GM23248 (cell line): ENCODE data around the gene SLC9A9. TPM values are rescaled to one million over a fixed set of nuclear protein-coding genes. Genes with fewer than 3 reads are reported as not detected.
A peak's percentile ranks its signal among the peaks of the same experiment; 100 is the strongest.

Experiments
- DNase-seq: peaks from one replicate; pipeline ENCODE4 v3.0.0-alpha.2; 2015
- H2AFZ ChIP-seq: fragments of 200-600 bp; sonication (generic); 2 replicates; pipeline ENCODE4 v1.6.1; 2016; ENCODE audit warnings: antibody characterized with exemption
- H3F3A ChIP-seq: fragments of 200-600 bp; sonication (generic); 2 replicates; pipeline ENCODE4 v1.6.1; 2016; ENCODE audit warnings: mild to moderate bottlenecking, antibody characterized with exemption, mixed run types; ENCODE audit not compliant: insufficient read depth
- H3K27ac ChIP-seq: fragments of 200-600 bp; sonication (generic); 2 replicates; pipeline ENCODE4 v1.5.1; 2016; ENCODE audit warnings: mild to moderate bottlenecking
- H3K27me3 ChIP-seq: fragments of 200-600 bp; sonication (generic); replicated peaks from 2 replicates; pipeline ENCODE4 v1.6.1; 2016; ENCODE audit warnings: mild to moderate bottlenecking; ENCODE audit not compliant: insufficient read depth
- H3K36me3 ChIP-seq: fragments of 200-600 bp; sonication (generic); 2 replicates; pipeline ENCODE4 v1.6.1; 2016; ENCODE audit warnings: low read depth, mild to moderate bottlenecking
- H3K4me1 ChIP-seq: fragments of 200-600 bp; sonication (generic); 2 replicates; pipeline ENCODE4 v1.6.1; 2016; ENCODE audit warnings: mild to moderate bottlenecking; ENCODE audit not compliant: insufficient read depth
- H3K4me2 ChIP-seq: fragments of 200-600 bp; sonication (generic); one replicate; pipeline ENCODE4 v1.6.1; 2016; ENCODE audit warnings: mild to moderate bottlenecking; ENCODE audit not compliant: unreplicated experiment
- H3K4me3 ChIP-seq: fragments of 200-600 bp; sonication (generic); 2 replicates; pipeline ENCODE4 v1.5.1; 2016; ENCODE audit warnings: mild to moderate bottlenecking
- H3K79me2 ChIP-seq: fragments of 200-600 bp; sonication (generic); 2 replicates; pipeline ENCODE4 v1.6.1; 2016; ENCODE audit warnings: mild to moderate bottlenecking; ENCODE audit not compliant: insufficient read depth
- H3K9ac ChIP-seq: fragments of 200-600 bp; sonication (generic); 2 replicates; pipeline ENCODE4 v1.6.1; 2016; ENCODE audit warnings: mild to moderate bottlenecking
- H3K9me2 ChIP-seq: fragments of 200-600 bp; sonication (generic); 2 replicates; pipeline ENCODE4 v1.6.1; 2016; ENCODE audit warnings: mixed run types, mild to moderate bottlenecking, moderate library complexity; ENCODE audit not compliant: insufficient read depth
- H3K9me3 ChIP-seq: fragments of 200-600 bp; sonication (generic); one replicate; pipeline ENCODE4 v1.6.1; 2017; ENCODE audit warnings: low read depth
- H4K20me1 ChIP-seq: fragments of 200-600 bp; sonication (generic); 2 replicates; pipeline ENCODE4 v1.6.0; 2016; ENCODE audit not compliant: insufficient read depth
- EZH2 ChIP-seq: fragments of 200-600 bp; sonication (generic); IDR thresholded peaks from 2 replicates; pipeline ENCODE4 v1.6.1; 2018; ENCODE audit warnings: antibody characterized with exemption, mild to moderate bottlenecking; ENCODE audit not compliant: insufficient read depth, poor library complexity, severe bottlenecking
- EZH2phosphoT487 ChIP-seq: fragments of 200-600 bp; sonication (generic); IDR thresholded peaks from 2 replicates; pipeline ENCODE4 v1.6.1; 2018; ENCODE audit warnings: antibody characterized with exemption, moderate library complexity, mild to moderate bottlenecking, low read depth; ENCODE audit not compliant: insufficient read depth
- WGBS, 2 experiments: methylation state at CpG; one replicate each; pipeline ENCODE4 v1.1.6; 2015 to 2017; ENCODE audit warnings: low lambda C conversion rate in 2 of 2, low coverage in 1 of 2; ENCODE audit errors: missing lambda C conversion rate in 2 of 2; 5-methylcytosine and 5-hydroxymethylcytosine counted together
- in situ Hi-C: fragments of 300-500 bp; cut with MboI; formaldehyde crosslinking; loops from 2 replicates; pipeline ENCODE4 v1.15.0; 2020
- polyA plus RNA-seq: library from polyadenylated mRNA; unstranded; fragments of >200 nt; fragmentation: Nextera tagmentation; extraction: Ambion mirVana; gene quantifications from 2 replicates; pipeline ENCODE4 v1.2.1, GENCODE V29; 2016
- total RNA-seq: library from RNA; depleted of rRNA; stranded (reverse); fragments of >200 nt; shearing (Covaris generic); gene quantifications from 2 replicates; pipeline ENCODE4 v1.2.3, GENCODE V29; 2014

Gene SLC9A9
- total and polyA plus RNA-seq, 2 experiments from 2014 or later: 2.8 to 3.2 TPM

DNA sequence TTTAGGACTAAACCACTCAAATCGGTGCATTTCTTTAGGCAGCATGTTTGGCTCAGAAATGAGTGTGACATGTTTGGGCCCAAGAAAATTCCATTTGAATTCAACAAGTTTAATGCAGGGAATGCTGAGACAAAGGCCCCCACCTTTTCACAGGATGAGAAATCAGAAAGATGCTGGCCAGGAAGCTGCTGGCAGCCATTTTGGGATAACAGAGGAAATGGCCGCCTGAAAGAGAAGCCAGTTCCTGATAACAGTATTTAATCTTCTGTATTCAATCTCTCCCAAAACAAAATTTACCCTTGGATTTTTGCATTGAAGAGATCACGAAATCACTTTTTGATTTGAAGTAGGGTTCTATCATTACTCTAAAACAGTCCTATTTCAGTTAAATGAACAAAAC lies 350.9 kb downstream of the SLC9A9 start:
- WGBS, 2 experiments: 92 to 96% methylated on average over 3 of the region's 3 CpGs
- no peak overlapping the region for H3K4me2 ChIP-seq
- H3K9me3 ChIP-seq: no peaks in the 10 kb centered on the region
- H3K27me3 ChIP-seq: no peaks in the 10 kb centered on the region
- no peak overlapping the region for H3K4me3 ChIP-seq
- no peaks in the 10 kb centered on the region for H4K20me1 ChIP-seq
- H3K9me2 ChIP-seq: no peaks in the 10 kb centered on the region
- no peaks in the 10 kb centered on the region for H3F3A ChIP-seq
- no peaks in the 10 kb centered on the region for H3K79me2 ChIP-seq
- DNase-seq: no peak
- in situ Hi-C loops: no loop called here
- no peak overlapping the region for H3K9ac ChIP-seq
- no peak for TF ChIP-seq EZH2phosphoT487
- no peak for TF ChIP-seq EZH2
- no peak overlapping the region for H3K27ac ChIP-seq
- H3K4me1 ChIP-seq: no peaks in the 10 kb centered on the region
- no peaks in the 10 kb centered on the region for H3K36me3 ChIP-seq
- H2AFZ ChIP-seq: peak overlapping the region; percentile 49; the same call in 1 of the 2 replicates

DNA sequence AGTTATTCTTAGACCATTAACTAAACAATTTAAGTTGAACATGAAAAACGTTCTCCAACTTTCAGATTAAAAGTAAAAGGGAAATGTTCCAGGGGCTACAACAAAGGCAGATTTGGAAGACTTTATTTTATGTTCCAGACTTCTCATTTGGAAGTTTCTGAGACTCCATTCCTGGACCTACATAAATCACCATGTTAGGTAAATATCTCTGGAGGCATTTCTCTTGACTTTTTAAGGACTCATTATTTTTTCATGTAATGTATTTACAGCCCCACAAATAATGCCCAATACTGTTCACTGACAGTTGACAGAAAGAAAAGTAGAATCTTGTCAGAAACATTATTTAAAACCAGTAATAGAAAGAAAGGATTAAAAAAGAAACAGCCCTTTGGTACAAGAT lies 352.1 kb downstream of the SLC9A9 start:
- in situ Hi-C loops: no loop called here
- no peak for DNase-seq

GRCh38 chr3:143495527-143495926 lies 352.7 kb downstream of the SLC9A9 start:
- TF ChIP-seq EZH2phosphoT487 (no peak), EZH2 (no peak)
- Histone ChIP-seq H3K4me2 (no peak overlapping the region), H3K79me2 (no peaks in the 10 kb centered on the region), H3K27ac (no peak overlapping the region), H3F3A (no peaks in the 10 kb centered on the region), H2AFZ (no peak overlapping the region), H3K27me3 (no peaks in the 10 kb centered on the region), H3K9me2 (no peaks in the 10 kb centered on the region), H3K4me3 (no peak overlapping the region), H3K36me3 (no peaks in the 10 kb centered on the region), H4K20me1 (no peaks in the 10 kb centered on the region), H3K9ac (no peak overlapping the region), H3K4me1 (no peaks in the 10 kb centered on the region), H3K9me3 (no peaks in the 10 kb centered on the region)
- DNase-seq: no peak
- in situ Hi-C loops: no loop called here
- WGBS, 2 experiments: 54 to 59% methylated on average over 2 of the region's 2 CpGs

More for the DNA sequence above, 352.1 kb downstream of the SLC9A9 start:
- H3K27me3 ChIP-seq: no peaks in the 10 kb centered on the region
- H3K4me3 ChIP-seq: no peak overlapping the region
- H3K4me2 ChIP-seq: no peak overlapping the region
- H3K9ac ChIP-seq: no peak overlapping the region
- no peaks in the 10 kb centered on the region for H3F3A ChIP-seq
- H3K36me3 ChIP-seq: no peaks in the 10 kb centered on the region
- H3K9me2 ChIP-seq: no peaks in the 10 kb centered on the region
- TF ChIP-seq EZH2phosphoT487 (no peak), EZH2 (no peak)
- no peaks in the 10 kb centered on the region for H4K20me1 ChIP-seq
- no peak overlapping the region for H2AFZ ChIP-seq
- H3K27ac ChIP-seq: no peak overlapping the region
- H3K4me1 ChIP-seq: no peaks in the 10 kb centered on the region
- no peaks in the 10 kb centered on the region for H3K9me3 ChIP-seq
- no peaks in the 10 kb centered on the region for H3K79me2 ChIP-seq
- WGBS, 2 experiments: 53 to 57% methylated on average over 1 of the region's 1 CpG

DNA sequence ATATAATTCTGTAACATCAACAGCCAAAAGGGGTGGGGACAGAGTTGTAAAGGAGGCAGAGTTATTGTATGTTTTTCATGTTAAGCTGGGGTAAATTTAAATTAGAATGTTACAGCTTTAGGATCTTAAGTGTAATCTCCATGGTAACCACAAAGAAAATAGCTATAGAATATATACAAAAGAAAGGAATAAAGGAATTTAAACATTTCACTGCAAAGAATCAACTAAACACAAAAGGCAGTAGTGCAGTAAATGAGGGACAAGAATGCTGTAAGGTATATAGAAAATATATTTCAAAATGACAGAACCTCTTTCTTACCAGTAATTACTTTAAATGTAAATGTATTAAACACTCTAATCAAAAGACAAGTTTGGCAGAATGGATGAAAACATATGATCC lies 361.7 kb downstream of the SLC9A9 start:
- Histone ChIP-seq H3K79me2 (no peaks in the 10 kb centered on the region), H3K9me2 (peaks cover 3% of the 10 kb centered on the region; the same call in 1 of the 2 replicates), H3K36me3 (no peaks in the 10 kb centered on the region), H3K4me2 (no peak overlapping the region), H4K20me1 (no peaks in the 10 kb centered on the region), H3K27me3 (no peaks in the 10 kb centered on the region), H3K4me1 (peaks cover 9% of the 10 kb centered on the region; the same call in 1 of the 2 replicates), H3K4me3 (no peak overlapping the region), H3K9ac (no peak overlapping the region), H3F3A (no peaks in the 10 kb centered on the region), H2AFZ (no peak overlapping the region), H3K27ac (no peak overlapping the region), H3K9me3 (no peaks in the 10 kb centered on the region)
- DNase-seq: no peak
- TF ChIP-seq EZH2phosphoT487: no peak
- no peak for TF ChIP-seq EZH2
- in situ Hi-C loops: no loop called here
